Psoas muscle (tissue), 8 donors: ENCODE results near the gene FBXO8. TPM values are rescaled to one million over a fixed set of nuclear protein-coding genes. Genes with fewer than 3 reads are reported as not detected.

Experiments
- ATAC-seq, 4 donors: fragments of 200-7000 bp; cut with Tn5 transposase; one replicate each; pipeline ENCODE4 v1.9.1; 2020; ENCODE audit warnings: moderate library complexity in 3 of 4, mild to moderate bottlenecking in 2 of 4
- DNase-seq, 2 donors: peaks; one replicate each; pipeline ENCODE4 v3.0.0-alpha.2; 2020
- H3K27ac ChIP-seq: fragments of 200-600 bp; one replicate; pipeline ENCODE4 v1.8.0; 2022
- H3K27me3 ChIP-seq, 3 donors: fragments of 200-600 bp in 1 of 3; one replicate each; pipeline versions ENCODE4 v1.6.1 to v1.8.0; 2013 to 2022; ENCODE audit warnings: low read length in 2 of 3, mild to moderate bottlenecking in 2 of 3, moderate library complexity in 1 of 3; ENCODE audit not compliant: insufficient read depth in 3 of 3
- H3K36me3 ChIP-seq, 2 donors: fragments of 200-600 bp in 1 of 2; one replicate each; pipeline versions ENCODE4 v1.6.1 to v1.8.0; 2013 to 2022; ENCODE audit warnings: low read depth in 1 of 2, mild to moderate bottlenecking in 1 of 2, moderate library complexity in 1 of 2; ENCODE audit not compliant: insufficient read depth in 1 of 2
- H3K4me1 ChIP-seq: fragments of 200-600 bp; one replicate; pipeline ENCODE4 v1.8.0; 2022
- H3K4me3 ChIP-seq: fragments of 200-600 bp; one replicate; pipeline ENCODE4 v1.8.0; 2022; ENCODE audit warnings: mild to moderate bottlenecking
- H3K9me3 ChIP-seq: fragments of 200-600 bp; one replicate; pipeline ENCODE4 v1.8.0; 2022
- WGBS, 3 donors: extraction: QIAGEN DNeasy Blood & Tissue Kit; methylation state at CpG; one replicate each; pipeline versions ENCODE4 v1.1.6 to v1.1.7; 2013; 5-methylcytosine and 5-hydroxymethylcytosine counted together
- intact Hi-C, 2 donors: fragments of 100-400 bp; cut with DNase I; formaldehyde crosslinking; loops; one replicate each; pipeline versions ENCODE4 v1.11.0 to v1.14.2; 2022
- long read RNA-seq, 2 donors: library from polyadenylated mRNA; unstranded; transcript quantifications; one replicate each; pipeline ENCODE4 v2.0.0, GENCODE V29; 2021
- polyA plus RNA-seq, 3 donors: library from polyadenylated mRNA; stranded (reverse); fragments of 200-250 nt; gene quantifications; one replicate each; pipeline ENCODE4 v1.2.3, GENCODE V29; 2013
- total RNA-seq, 4 donors: library from RNA; stranded (reverse); fragmentation: NEBNext Ultra II Directional in 2 of 4; extraction: Animal tissue kit (Norgen Biotek cat#: 25700) in 2 of 4; gene quantifications; one replicate each; pipeline versions ENCODE4 v1.2.1 to v1.2.4, GENCODE V29; 2021 to 2023
- TF ChIP-seq, protein P1 (sequence below): fragments of 200-600 bp; IDR thresholded peaks from one replicate; pipeline ENCODE4 v1.8.0; 2022; ENCODE audit warnings: antibody characterized with exemption
- donor health status: healthy with polysubstance abuse.
- donor health status: DM: no; HTN: no; CAD: no; lungs with moderate emphysema.
- donor health status: Bipolar disorder and iron deficiency.
- donor health status: healthy.
- donor health status: DM: yes; HTN: yes; CAD: no.
- donor health status: DM: no; HTN: no; CAD: no.
- donor health status: DM: no; HTN: no; CAD: no.
- donor health status: DM: yes; HTN: yes; CAD: no.

The FBXO8 gene, protein sequence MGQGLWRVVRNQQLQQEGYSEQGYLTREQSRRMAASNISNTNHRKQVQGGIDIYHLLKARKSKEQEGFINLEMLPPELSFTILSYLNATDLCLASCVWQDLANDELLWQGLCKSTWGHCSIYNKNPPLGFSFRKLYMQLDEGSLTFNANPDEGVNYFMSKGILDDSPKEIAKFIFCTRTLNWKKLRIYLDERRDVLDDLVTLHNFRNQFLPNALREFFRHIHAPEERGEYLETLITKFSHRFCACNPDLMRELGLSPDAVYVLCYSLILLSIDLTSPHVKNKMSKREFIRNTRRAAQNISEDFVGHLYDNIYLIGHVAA
- 10 to 100 TPM in 2 of 4 donors, 1 to 10 TPM in 2; 7.2 to 11.9 (median 9.9) TPM for total RNA-seq
- polyA plus RNA-seq, result 10 to 100 TPM in 2 of 3 donors, 1 to 10 TPM in 1; 9.3 to 21.4 (median 10.2) TPM
- long read RNA-seq, donor 1, partial matches to known transcripts, result 0 of 3 reads
- long read RNA-seq, donor 1, other reads (novel, unspliced or antisense), result 1 of 3 reads
- long read RNA-seq, donor 2, transcript FBXO8-201 (6 exons, 2,577 nt), result major isoform, 6 of 11 reads
- long read RNA-seq, donor 2, partial matches to known transcripts, result 0 of 11 reads
- long read RNA-seq, donor 2, other reads (novel, unspliced or antisense), result 3 of 11 reads

DNA sequence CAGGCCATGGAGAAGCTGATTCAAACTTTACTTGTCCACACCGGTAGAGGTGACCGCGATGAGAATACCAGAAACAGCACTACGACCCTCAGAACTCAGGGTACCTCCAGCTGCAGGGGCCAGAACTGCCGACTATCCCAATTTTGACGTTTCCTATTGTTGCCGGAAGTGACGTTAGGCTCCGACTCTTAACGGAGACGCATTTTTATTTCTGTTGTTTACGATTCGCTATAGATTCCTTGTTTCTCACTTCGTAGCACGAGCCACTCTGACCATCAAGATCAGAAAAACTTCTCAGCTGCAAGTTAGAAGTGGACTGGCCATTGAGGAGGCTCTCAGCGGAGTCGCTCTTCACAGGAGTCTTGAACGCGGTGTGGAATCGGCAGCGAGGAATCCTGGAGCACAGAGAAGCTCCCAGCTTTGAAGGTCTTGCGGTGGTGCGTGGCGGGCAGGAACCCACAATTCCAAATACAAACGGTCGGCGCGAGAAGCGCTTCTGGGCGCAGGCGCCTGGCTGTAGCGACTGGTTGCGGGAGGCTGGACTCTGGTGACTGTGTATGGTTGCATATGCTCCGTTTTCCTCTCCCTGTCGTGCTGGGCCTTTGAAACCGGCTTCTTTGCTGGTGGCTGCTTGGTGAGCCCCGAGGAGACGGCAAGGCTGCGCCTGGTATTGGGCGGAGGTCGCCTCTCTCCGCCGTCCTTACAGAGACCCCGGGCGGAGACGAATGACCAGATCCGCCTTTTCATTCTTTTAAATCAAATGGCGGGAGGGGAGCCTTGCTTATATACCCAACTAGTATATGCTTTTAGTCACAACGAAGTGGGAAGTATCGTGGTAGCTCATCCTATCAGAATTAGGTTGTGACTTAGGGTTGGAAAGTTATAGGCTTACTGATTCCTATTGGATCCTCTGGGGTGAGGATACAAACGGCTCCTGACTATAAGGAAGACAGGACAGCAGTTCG, at the start of gene FBXO8, which contains the start of gene CEP44:
FBXO8 (minus strand) TSS at position 161 of the 965 bp plus-strand sequence. CDS start 20,575 bp downstream, outside the sequence.
CEP44 (plus strand) TSS at position 405 of the 965 bp plus-strand sequence. CDS start 15,211 bp downstream, outside the sequence.
- Histone ChIP-seq H3K4me1 (peaks cover 43% of the 10 kb centered on the region), H3K27ac (peak within 1 kb of the TSS; percentile 100), H3K4me3 (peak within 1 kb of the TSS; percentile 94), H3K27me3 (no peaks in the 10 kb centered on the region), H3K36me3 (no peaks in the 10 kb centered on the region), H3K9me3 (no peaks in the 10 kb centered on the region)
- TF ChIP-seq, protein P1, sequence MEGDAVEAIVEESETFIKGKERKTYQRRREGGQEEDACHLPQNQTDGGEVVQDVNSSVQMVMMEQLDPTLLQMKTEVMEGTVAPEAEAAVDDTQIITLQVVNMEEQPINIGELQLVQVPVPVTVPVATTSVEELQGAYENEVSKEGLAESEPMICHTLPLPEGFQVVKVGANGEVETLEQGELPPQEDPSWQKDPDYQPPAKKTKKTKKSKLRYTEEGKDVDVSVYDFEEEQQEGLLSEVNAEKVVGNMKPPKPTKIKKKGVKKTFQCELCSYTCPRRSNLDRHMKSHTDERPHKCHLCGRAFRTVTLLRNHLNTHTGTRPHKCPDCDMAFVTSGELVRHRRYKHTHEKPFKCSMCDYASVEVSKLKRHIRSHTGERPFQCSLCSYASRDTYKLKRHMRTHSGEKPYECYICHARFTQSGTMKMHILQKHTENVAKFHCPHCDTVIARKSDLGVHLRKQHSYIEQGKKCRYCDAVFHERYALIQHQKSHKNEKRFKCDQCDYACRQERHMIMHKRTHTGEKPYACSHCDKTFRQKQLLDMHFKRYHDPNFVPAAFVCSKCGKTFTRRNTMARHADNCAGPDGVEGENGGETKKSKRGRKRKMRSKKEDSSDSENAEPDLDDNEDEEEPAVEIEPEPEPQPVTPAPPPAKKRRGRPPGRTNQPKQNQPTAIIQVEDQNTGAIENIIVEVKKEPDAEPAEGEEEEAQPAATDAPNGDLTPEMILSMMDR, result no peak
- DNase-seq (peak; percentile 74 to 86), ATAC-seq (peak; percentile 81 to 88 (median 83))
- intact Hi-C loops, result no loop called here
- WGBS, 3 donors, result 0% methylated on average over 51 to 52 of the region's 52 CpGs

- no peaks in the 10 kb centered on the region for H3K27me3 ChIP-seq
- TF ChIP-seq, protein P1, result no peak
- ATAC-seq, result no peak
- H3K27ac ChIP-seq, result no peak overlapping the region
- H3K36me3 ChIP-seq, result peaks cover 0 to 4% of the 10 kb centered on the region in 2 donors
- DNase-seq, result no peak
- no peaks in the 10 kb centered on the region for H3K9me3 ChIP-seq
- no peaks in the 10 kb centered on the region for H3K4me1 ChIP-seq
- intact Hi-C loops, result no loop called here
- H3K4me3 ChIP-seq, result no peak overlapping the region
- 66 to 77% (median 76%) methylated on average over 4 of the region's 4 CpGs for WGBS, 3 donors
Observed at GRCh38 chr4:174332741-174333493, 49.5 kb upstream of the FBXO8 start.

DNA sequence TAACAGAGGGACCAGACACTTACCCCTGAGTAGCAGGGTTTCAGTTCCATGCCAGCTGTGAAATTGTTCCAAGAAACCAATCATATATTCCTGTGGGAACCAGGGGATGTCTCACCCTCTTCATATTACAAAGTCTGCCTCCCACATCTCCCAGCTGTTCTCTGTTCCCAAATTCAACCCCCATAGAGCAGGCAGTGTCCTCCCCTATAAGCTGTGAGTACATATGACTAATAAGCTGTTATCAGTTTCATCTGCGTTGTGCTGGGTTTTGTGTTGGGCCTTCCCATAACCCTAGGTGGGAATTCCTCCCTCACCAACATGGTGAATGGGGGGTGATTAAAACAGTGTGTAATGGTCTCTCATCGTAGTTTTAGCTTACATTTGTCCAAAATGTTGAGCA, 41.3 kb upstream of the FBXO8 start:
- no peak for DNase-seq

More for the DNA sequence above, 41.3 kb upstream of the FBXO8 start:
- H3K4me1 ChIP-seq, result no peaks in the 10 kb centered on the region
- WGBS, 3 donors, result 84 to 89% (median 86%) methylated on average over 2 of the region's 2 CpGs
- no peak for ATAC-seq
- TF ChIP-seq, protein P1, result no peak
- no peaks in the 10 kb centered on the region for H3K27me3 ChIP-seq
- no peak overlapping the region for H3K27ac ChIP-seq
- intact Hi-C loops, result loop anchor here in 1 of 2 donors (10.0 kb wide), 1 partner anchor 100 kb away; no protein-coding TSS in a partner anchor
- H3K36me3 ChIP-seq, result peaks cover 0 to 6% of the 10 kb centered on the region in 2 donors
- H3K4me3 ChIP-seq, result no peak overlapping the region
- no peaks in the 10 kb centered on the region for H3K9me3 ChIP-seq
